NCI-H1417 treated with DMSO at 0.1 percent for 48 hours (cell line): Measurements from ENCODE around the gene DCAF12.
"Not testable (repeated sequence)": the region's sequence is repeated elsewhere in the genome, so short reads cannot be mapped to it uniquely, and the experiment has no call there.

Source experiments
- DNase-seq: peaks from one replicate; lab custom pipeline; 2025; lab: John Stamatoyannopoulos, UW

DCAF12 gene

GRCh38 chr9:34126207-34127034 lies at the start of gene DCAF12:
Gene DCAF12 (minus strand): TSS chr9:34126698. CDS start chr9:34126431, 267 bp downstream.
- peak; percentile 17 for DNase-seq

- DNase-seq, result no peak
Observed at GRCh38 chr9:34176089-34176488, 49.6 kb upstream of the DCAF12 start.

- DNase-seq, result no peak
Observed at GRCh38 chr9:34171753-34172535, 45.4 kb upstream of the DCAF12 start.

- DNase-seq, result no peak
Observed at GRCh38 chr9:34170237-34170991, 43.9 kb upstream of the DCAF12 start.

GRCh38 chr9:34169125-34169524 lies 42.6 kb upstream of the DCAF12 start:
- DNase-seq, result no peak

- no peak for DNase-seq
Observed at GRCh38 chr9:34163434-34163833, 36.9 kb upstream of the DCAF12 start.

GRCh38 chr9:34158362-34158869 lies 31.9 kb upstream of the DCAF12 start:
- DNase-seq, result no peak

- DNase-seq, result no peak
Observed at GRCh38 chr9:34157898-34158297, 31.4 kb upstream of the DCAF12 start.

- no peak for DNase-seq
Observed at GRCh38 chr9:34157318-34157717, 30.8 kb upstream of the DCAF12 start.

- DNase-seq, result no peak
Observed at GRCh38 chr9:34154057-34154456, 27.6 kb upstream of the DCAF12 start.

- no peak for DNase-seq
Observed at GRCh38 chr9:34151398-34151797, 24.9 kb upstream of the DCAF12 start.

GRCh38 chr9:34145165-34145564 lies 18.7 kb upstream of the DCAF12 start:
- no peak for DNase-seq

- DNase-seq, result no peak
Observed at GRCh38 chr9:34143116-34143515, 16.6 kb upstream of the DCAF12 start.

GRCh38 chr9:34140853-34141252 lies 14.4 kb upstream of the DCAF12 start:
- no peak for DNase-seq

GRCh38 chr9:34139477-34140146 lies 13.1 kb upstream of the DCAF12 start:
- DNase-seq, result no peak

GRCh38 chr9:34138644-34139043 lies 12.1 kb upstream of the DCAF12 start:
- not testable (repeated sequence) for DNase-seq

GRCh38 chr9:34134521-34134920 lies 8.0 kb upstream of the DCAF12 start:
- no peak for DNase-seq

- DNase-seq, result no peak
Observed at GRCh38 chr9:34133436-34133949, 7.0 kb upstream of the DCAF12 start.

GRCh38 chr9:34131571-34131970 lies 5.1 kb upstream of the DCAF12 start:
- DNase-seq, result no peak

- no peak for DNase-seq
Observed at GRCh38 chr9:34127035-34127948, 794 bp upstream of the DCAF12 start.
